ENCODE measurements around the gene TRIM24.
"Not testable (repeated sequence)": the region's sequence is repeated elsewhere in the genome, so short reads cannot be mapped to it uniquely, and the experiment has no call there.

TRIM24 gene

DNA sequence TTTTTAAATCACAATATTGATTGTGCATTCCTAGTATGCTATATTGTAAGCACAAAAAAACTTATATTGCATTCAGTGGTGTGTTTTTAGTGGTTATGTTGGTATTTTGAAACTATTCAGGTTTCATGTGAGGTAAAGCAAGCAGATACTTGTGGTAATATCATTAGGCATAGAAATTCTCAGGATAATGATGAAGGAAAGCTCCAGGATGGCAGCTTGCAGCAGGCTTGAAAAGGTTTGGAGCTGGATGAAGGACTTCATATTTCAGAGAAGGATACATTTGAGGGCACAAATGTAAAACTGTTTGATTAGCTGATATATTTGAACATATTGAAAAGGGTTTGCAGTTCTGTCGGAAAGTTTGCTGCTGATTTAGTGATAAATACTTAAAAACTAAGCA is 17.5 kb downstream of the TRIM24 start:
- Histone ChIP-seq H3K27me3 (ENCODE audit: insufficient read depth, low read depth, severe bottlenecking) (no peaks in the 10 kb centered on the region), H3K4me3 (ENCODE audit: low read depth, low read length) (no peak overlapping the region), H3K9me3 (ENCODE audit: severe bottlenecking) (no peaks in the 10 kb centered on the region), H3K36me3 (no peaks in the 10 kb centered on the region), H3K27ac (no peak overlapping the region)
- no peak for DNase-seq
- TF ChIP-seq, protein P1, sequence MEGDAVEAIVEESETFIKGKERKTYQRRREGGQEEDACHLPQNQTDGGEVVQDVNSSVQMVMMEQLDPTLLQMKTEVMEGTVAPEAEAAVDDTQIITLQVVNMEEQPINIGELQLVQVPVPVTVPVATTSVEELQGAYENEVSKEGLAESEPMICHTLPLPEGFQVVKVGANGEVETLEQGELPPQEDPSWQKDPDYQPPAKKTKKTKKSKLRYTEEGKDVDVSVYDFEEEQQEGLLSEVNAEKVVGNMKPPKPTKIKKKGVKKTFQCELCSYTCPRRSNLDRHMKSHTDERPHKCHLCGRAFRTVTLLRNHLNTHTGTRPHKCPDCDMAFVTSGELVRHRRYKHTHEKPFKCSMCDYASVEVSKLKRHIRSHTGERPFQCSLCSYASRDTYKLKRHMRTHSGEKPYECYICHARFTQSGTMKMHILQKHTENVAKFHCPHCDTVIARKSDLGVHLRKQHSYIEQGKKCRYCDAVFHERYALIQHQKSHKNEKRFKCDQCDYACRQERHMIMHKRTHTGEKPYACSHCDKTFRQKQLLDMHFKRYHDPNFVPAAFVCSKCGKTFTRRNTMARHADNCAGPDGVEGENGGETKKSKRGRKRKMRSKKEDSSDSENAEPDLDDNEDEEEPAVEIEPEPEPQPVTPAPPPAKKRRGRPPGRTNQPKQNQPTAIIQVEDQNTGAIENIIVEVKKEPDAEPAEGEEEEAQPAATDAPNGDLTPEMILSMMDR (IDR thresholded peaks at IDR 0.05; ENCODE audit: low read depth, low read length) = no peak

DNA sequence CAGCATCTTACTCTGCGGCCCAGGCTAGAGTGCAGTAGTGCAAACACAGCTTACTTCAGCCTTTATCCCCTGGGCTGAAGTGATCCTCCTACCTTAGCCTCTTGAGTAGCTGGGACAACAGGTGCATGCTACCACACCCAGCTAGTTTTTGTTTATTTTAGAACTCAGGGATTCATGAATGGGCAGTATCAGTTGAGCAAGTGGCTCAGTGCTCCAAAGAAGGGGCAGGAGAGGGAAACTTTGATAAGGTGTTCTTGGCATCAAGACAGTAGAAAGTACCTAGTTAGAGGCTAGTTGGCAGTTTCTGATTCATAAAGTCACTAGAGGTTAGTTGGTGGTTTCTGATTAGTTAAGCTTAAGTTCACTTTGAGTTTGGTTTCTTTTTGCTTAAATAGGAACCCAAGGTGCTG is 18.4 kb downstream of the TRIM24 start:
- no peak for DNase-seq
- Histone ChIP-seq H3K9me3 (ENCODE audit: severe bottlenecking) (no peaks in the 10 kb centered on the region), H3K27me3 (ENCODE audit: insufficient read depth, low read depth, severe bottlenecking) (no peaks in the 10 kb centered on the region), H3K4me3 (ENCODE audit: low read depth, low read length) (no peak overlapping the region), H3K27ac (no peak overlapping the region), H3K36me3 (no peaks in the 10 kb centered on the region)
- TF ChIP-seq, protein P1 (IDR thresholded peaks at IDR 0.05; ENCODE audit: low read depth, low read length) = no peak

DNA sequence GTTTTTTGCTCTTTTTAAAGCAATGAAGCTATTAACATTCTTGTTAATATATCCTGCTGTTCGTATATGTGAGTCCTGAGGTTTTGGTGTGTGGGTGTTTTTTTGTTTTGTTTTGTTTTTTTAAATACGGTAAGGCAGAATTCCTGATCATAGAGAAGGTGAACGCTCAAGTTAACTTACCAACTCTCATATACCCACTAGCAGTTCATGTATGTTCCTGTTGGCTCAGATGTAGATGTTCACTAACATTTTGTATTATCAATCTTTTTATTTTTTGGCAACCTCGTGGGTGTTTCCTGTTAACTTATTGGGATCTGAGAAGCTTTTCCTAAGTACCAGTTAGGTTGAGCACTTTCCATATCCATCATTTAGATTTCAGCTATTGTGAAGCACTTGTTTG is 20.5 kb downstream of the TRIM24 start:
- TF ChIP-seq, protein P1 (IDR thresholded peaks at IDR 0.05; ENCODE audit: low read depth, low read length) = no peak
- no peak overlapping the region for H3K4me3 ChIP-seq (ENCODE audit: low read depth, low read length)
- H3K27ac ChIP-seq = no peak overlapping the region
- no peaks in the 10 kb centered on the region for H3K27me3 ChIP-seq (ENCODE audit: insufficient read depth, low read depth, severe bottlenecking)
- peaks cover under 1% of the 10 kb centered on the region for H3K9me3 ChIP-seq (ENCODE audit: severe bottlenecking)
- H3K36me3 ChIP-seq = no peaks in the 10 kb centered on the region
- DNase-seq = no peak

DNA sequence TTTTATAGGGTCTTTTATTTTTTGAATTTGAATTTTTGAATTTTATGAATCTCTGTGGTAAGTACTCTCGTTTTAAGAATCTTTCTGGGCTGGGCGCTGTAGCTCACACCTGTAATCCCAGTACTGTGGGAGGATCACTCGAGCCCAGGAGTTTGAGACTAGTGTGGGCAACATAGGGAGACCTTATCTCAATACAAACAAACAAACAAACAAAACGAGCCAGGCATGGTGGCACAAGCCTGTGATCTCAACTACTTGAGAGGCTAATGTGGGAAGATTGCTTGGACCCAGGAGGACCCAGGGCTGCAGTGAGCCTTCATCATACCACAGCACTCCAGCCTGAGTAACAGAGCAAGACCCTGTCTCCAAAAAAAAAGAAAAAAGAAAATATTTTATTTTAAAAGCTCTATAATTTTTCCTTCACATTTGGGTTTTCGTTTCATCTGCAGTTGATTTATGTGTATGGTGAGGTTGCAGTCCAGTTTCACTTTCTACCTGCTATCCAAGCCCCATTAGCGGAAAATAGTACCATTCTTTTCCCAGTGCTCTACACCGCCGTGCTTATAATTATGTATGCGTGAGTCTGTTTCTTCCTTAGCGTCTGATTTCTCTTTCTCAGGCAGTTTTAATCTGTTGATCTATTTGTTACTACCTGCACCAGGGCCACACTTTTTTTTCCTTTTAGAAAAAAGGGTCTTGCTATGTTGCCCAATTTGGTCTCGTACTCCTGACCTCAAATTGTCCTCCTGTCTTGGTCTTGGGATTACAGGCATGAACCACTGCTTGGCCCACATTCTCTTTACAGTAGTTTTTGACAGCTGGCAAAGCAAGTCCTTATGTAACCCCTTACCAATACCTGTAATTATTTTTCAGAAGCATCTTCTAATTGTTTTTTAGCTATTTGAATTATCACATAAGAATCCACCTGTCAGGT is 21.7 kb downstream of the TRIM24 start:
- DNase-seq = no peak
- H3K27me3 ChIP-seq (ENCODE audit: insufficient read depth, low read depth, severe bottlenecking) = no peaks in the 10 kb centered on the region
- H3K36me3 ChIP-seq = no peaks in the 10 kb centered on the region
- no peak overlapping the region for H3K4me3 ChIP-seq (ENCODE audit: low read depth, low read length)
- no peak overlapping the region for H3K27ac ChIP-seq
- H3K9me3 ChIP-seq (ENCODE audit: severe bottlenecking) = peaks cover 4% of the 10 kb centered on the region
- TF ChIP-seq, protein P1 (IDR thresholded peaks at IDR 0.05; ENCODE audit: low read depth, low read length) = no peak

DNA sequence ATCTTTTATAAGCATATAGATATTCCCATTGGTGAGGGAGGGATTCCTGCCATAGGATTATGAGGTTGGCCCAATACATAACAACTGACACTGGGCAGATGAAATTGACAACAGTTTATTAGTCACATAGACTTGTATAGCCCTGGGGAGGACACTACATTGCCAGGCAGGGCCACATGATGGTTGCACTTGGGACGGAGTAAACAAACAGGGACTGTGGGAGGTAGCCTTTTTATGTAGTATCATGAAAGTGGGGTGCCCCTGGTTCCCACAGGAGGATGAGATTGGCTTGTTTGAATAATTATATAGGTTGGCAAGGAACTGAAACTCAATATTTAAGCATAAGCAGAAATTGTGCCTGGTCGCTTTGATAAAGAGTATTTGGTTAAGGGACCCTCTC is 23.5 kb downstream of the TRIM24 start:
- H3K27me3 ChIP-seq (ENCODE audit: insufficient read depth, low read depth, severe bottlenecking) = no peaks in the 10 kb centered on the region
- H3K27ac ChIP-seq = no peak overlapping the region
- no peak for DNase-seq
- no peak overlapping the region for H3K4me3 ChIP-seq (ENCODE audit: low read depth, low read length)
- no peaks in the 10 kb centered on the region for H3K36me3 ChIP-seq
- peaks cover 4% of the 10 kb centered on the region for H3K9me3 ChIP-seq (ENCODE audit: severe bottlenecking)
- TF ChIP-seq, protein P1 (IDR thresholded peaks at IDR 0.05; ENCODE audit: low read depth, low read length) = no peak

DNA sequence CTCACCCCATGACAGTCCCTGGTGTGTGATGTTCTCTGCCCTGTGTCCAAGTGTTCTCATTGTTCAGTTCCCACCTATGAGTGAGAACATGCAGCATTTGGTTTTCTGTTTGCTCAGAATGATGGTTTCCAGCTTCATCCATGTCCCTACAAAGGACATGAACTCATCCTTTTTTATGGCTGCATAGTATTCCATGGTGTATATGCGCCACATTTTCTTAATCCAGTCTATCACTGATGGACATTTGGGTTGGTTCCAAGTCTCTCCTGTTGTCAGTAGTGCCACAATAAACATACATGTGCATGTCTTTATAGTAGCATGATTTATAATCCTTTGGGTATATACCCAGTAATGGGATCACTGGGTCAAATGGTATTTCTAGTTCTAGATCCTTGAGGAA is 25.4 kb downstream of the TRIM24 start:
- not testable (repeated sequence) for DNase-seq; H3K27ac ChIP-seq; H3K4me3 ChIP-seq (ENCODE audit: low read depth, low read length); H3K27me3 ChIP-seq (ENCODE audit: insufficient read depth, low read depth, severe bottlenecking); H3K36me3 ChIP-seq; H3K9me3 ChIP-seq (ENCODE audit: severe bottlenecking)

DNA sequence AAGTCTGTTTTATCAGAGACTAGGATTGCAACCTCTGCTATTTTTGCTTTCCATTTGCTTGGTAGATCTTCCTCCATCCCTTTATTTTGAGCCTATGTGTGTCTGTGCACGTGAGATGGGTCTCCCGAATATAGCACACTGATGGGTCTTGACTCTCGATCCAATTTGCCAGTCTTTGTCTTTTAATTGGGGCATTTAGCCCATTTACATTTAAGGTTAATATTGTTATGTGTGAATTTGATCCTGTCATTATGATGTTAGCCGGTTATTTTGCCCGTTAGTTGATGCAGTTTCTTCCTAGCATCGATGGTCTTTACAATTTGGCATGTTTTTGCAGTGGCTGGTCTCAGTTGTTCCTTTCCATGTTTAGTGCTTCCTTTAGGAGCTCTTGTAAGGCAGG is 29.1 kb downstream of the TRIM24 start:
- not testable (repeated sequence) for H3K27ac ChIP-seq; H3K27me3 ChIP-seq (ENCODE audit: insufficient read depth, low read depth, severe bottlenecking); DNase-seq; H3K4me3 ChIP-seq (ENCODE audit: low read depth, low read length); H3K36me3 ChIP-seq; H3K9me3 ChIP-seq (ENCODE audit: severe bottlenecking)
